ENCODE measurements around the gene CREB3L2.
"Not testable (repeated sequence)": the region's sequence is repeated elsewhere in the genome, so short reads cannot be mapped to it uniquely, and the experiment has no call there.

CREB3L2 gene

DNA sequence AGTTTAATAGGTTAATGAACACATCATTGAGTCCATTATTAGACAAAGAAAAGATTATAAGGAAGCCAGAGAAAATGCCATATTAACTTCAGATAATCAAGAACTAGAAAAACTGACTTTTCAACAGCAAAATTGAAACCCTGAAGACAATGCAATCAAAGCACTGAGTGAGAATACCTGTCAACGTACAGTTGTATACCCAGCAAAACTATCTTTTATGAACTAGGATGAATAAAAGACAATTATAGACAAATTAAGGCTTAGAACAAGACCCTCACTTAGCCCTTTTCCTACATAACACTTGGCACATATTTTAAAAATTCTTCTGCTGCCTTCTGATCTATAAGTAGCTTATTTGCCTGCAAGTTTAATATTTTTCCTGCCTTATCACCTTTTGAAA, 136.1 kb downstream of the CREB3L2 start:
- DNase-seq: no peak

DNA sequence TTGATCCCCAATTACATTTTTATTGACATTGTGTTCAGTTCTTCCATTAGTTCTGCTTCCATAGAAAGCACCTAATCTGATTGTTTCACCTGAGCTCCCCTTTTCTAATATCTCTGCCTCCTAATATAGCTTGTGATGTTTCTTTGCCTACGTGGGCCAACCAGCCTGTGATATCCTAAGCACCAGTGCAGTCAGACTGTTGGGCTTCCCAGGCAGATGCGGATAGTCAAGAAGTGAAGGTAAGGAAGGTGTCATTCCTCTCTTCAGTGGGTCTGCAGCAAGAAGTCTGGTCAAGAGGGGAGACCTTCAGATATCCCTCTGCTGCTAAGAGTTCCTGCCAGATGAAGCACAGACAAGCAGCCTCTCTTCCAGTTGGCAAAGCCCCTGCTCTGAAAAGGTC, 138.9 kb downstream of the CREB3L2 start:
- DNase-seq: no peak

DNA sequence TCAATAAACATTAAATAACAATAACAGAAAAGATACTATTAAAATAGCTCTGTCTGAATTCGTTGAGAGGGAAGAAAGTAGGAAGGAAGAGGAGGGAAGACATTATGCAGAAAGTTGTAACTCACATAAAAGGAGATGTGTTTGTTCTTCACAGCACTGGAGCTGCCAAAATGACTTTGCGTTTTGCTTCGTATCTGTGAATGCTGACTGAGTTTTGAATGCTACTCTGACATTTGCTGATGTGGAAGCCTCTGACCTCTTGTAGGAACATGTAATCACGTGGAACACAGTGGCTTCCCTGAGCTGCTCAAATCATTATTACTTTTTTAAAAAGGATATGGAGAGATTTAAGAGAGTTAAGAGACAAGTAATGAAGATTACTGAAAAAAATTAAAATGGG, 139.5 kb downstream of the CREB3L2 start:
- no peak for DNase-seq

DNA sequence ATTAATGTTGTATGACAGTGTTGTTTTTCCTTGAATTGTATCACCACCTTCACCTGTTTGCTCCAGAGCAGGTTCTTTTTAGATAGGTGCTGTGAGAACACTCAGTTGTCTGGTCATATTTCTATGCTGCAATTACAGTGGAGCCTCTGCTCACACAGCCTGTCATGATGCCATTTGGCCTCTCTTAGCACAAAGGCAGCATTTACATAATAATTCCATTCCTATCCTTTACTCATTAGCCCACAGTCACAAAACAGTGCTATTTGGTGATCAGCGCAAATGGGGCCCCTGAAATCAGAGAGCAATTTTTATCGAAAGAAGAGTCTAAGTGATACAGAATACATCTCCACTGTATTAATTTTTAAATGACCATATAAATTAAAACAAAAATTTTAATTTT, 141.3 kb downstream of the CREB3L2 start:
- DNase-seq: no peak

DNA sequence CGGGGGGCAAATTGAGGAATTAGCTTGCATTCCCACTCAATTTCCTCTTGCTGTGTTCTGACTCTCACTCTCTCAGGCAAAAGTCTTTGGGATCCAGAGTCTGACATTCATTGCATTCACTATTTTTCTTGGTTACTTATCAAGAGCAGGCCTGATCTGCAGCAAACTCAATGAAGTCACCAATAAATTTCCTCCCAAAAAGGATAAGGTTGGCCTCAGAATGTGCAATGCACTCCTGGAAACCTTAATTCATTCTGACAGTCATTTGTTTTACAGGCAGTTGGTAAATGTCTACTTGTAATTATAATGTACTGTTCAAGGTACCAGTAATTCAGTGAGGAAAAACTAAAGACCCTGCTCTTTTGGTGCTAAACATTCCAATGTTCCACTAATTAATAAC, 148.8 kb downstream of the CREB3L2 start:
- DNase-seq: no peak

DNA sequence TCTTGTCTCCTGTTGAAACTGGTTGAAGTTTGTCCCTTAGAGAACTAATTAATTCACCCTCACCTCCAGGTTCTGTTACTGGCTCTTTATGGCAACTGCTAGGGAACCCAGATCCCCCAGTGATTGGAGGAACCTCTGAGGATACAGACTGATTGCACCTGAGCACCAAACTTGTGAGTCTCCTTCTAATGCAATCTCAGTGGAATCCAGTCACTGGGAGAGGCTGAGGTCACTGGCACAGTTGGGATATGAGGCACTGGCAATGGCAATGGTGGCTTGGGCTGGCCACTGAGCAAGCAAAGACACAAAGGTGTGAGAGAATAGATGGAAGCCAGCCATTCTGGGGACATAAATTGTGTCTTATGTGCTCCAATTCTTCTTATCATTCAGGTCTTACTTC, 149.8 kb downstream of the CREB3L2 start:
- no peak for DNase-seq

DNA sequence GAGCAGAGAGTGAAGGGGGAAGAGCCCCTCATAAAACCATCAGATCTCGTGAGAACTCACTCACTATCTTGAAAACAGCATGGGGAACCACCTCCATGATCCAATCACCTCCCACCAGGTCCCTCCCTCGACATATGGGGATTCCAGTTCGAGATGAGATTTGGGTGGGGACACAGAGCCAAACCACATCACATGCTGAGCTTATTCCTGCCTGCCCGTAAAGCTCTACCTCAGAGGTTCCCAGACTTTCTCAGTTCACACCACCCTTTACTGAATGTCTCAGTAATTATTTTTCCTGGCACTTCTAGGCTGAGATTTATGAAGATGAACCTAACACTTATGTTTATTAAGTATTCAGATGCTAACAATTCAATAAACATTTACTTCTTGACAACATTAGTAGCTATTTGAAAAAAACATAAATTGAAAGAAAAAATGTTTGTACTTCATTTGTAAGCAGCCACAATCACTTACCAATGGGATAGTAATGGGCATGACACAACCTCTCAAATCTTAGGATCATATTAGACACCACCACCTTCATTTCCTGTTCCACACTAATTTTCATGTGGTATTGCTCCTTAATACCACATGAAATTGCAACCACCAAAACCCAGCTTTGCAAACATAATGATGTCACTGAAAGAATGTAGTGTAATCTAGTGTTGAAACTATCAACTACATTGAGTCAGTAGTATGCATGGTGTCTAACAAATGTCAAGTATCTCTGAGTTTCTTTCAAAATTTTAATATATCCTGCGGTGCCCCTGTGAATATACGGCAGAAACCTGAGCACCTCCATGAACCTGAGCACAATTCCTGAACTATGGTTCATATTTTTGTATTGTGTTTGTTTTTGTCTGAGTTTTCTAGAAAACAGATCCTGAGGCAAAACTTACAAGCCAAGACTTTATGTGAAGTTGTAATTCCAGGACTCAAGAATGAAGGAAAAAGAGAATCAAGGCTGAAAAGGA, 150.6 kb downstream of the CREB3L2 start:
- DNase-seq: no peak

DNA sequence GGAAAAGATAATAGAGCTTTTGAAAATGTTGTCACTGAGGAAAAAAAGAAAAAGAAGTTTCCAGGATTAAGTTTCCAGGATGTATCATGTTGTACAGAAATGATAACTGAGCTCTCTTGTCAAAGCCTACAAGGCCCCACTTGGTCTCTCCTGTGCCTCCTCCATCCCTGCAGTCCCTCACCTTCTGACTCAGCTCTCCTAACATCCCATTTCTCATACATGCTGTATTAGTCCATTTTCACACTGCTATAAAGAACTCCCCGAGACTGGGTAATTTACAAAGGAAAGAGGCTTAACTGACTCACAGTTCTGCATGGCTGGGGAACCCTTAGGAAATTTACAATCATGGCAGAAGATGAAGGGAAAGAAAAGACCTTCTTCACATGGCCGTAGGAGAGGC, 151.3 kb downstream of the CREB3L2 start:
- no peak for DNase-seq

DNA sequence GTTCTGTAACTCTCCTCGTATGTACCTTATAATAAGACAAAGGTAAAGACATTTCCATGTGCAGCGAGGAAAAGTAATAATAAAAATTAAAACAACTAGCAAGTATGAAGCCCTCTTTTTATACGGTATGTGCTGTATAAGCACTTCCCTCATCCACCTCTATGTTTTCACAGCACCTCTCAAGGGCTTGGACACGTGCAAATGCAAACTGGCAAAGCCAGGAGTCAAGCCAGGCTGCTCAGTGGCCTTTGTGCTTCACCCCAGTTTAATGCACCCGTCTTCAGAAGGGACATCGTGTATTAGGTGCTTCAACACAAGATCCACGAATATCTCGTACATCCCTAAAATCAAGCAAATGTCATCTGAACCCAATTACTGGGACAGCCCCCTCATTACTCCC, 153.8 kb downstream of the CREB3L2 start:
- no peak for DNase-seq

DNA sequence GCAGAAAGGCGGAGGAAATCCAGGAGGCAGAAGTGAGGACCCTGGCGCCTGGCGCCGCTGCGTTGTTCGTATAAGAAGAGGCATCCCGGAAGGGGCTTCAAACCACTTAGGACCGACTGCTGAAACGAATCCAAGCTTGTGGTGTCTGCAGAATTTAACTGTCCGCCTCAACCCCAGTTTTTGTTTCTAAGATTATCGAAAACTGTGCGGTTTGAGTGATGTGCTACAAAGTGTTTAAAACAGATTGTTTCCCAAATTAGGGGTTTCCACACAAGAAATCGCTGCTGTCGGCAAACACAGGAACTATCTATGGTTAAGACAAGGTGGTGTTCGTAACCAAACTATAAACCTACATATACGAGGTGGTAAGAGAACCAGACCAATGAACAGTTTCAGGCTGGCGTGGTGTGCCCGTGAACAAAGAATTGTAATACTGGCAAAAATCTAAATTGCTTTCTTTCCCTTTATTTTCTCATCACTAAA, 154.3 kb downstream of the CREB3L2 start:
- DNase-seq: peak in 1 of 2 donors; percentile 2

DNA sequence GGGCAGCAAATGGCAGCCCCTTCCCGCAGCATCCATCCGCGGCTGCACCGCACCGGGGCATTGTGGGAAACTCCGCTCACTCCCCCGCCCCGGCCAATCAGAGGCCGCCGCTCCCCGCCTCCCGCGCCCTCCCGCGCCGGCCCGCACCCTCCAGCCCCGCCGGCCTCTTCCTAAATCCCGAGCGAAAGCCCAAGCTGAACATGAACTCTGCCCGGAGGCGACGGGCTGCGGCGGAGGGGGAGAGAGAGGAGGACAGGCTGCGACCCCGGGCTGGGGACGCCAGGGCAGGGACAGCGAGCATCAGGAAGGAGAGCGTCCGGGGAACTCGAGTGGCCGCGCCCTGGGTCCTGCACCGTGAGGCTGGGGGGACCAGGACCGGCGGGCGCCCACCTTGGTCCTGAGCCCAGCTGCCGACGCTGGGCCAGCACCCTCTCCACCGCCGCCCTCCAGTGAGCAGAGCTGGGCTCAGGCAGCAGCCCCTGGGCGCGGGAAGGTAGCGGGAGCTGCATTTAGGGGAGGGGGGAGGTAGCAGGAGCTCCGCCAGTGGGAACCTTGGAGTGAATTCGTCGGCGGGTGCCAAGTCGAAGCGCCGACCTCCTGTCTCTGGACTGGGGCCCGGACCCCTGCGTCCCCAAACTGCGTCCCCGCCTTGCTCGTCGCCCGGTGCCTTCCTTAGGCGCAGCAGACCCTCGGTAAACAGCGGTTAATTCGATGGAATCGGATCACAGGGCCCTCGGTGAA, 154.9 kb downstream of the CREB3L2 start, which contains the start of gene DGKI:
DGKI (minus strand) TSS at position 148 of the 741 bp plus-strand sequence.
- peak in 1 of 2 donors; percentile 34 for DNase-seq

DNA sequence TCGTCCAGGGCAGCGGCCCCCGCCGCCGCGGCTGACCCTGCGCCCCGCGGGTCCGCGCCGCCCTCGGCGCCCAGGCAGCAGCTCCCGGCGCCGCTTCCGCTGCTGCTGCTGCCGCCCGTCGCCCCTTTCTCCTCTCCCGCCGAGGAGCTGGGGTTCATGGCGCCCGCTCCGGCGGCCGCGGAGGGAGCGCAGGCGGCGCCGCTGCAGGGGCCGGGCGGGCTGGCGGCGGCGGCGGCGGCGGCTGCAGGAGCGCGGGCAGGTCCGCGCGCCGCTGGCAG, 155.4 kb downstream of the CREB3L2 start:
- no peak for DNase-seq

DNA sequence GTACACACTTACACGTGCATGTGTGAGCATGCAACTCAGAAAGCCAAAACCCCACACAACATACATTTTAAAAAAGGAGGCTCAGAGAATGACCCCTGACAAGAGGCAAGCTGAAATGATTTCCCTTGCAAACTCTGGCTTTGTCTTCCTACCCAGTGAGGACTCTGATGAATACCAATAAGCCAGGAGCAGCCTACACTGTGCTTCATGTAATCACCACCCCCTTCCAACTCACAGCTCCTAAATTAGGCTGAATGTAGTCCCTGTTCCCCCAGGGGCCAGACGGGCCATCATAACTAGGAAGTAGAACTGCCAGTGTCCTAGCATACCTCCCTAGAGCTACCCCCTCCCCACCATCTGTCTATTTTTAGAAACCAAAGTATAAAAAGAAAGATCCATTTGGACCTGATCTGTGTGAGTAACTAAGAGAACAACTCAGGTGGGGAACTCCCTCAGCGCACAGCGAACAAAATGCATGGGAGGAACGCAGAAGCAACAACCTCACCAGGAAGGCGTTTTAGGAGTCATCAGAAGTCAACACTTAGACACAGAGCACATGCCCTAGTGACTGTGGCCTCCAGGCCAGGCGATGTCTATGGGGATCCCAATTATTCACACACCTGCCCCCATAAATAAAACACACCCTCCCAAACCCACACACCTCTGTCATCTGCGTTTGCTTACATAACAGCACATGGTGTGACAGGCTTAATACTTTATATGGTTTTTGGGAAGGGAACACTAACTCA, 157.0 kb downstream of the CREB3L2 start:
- DNase-seq: no peak

DNA sequence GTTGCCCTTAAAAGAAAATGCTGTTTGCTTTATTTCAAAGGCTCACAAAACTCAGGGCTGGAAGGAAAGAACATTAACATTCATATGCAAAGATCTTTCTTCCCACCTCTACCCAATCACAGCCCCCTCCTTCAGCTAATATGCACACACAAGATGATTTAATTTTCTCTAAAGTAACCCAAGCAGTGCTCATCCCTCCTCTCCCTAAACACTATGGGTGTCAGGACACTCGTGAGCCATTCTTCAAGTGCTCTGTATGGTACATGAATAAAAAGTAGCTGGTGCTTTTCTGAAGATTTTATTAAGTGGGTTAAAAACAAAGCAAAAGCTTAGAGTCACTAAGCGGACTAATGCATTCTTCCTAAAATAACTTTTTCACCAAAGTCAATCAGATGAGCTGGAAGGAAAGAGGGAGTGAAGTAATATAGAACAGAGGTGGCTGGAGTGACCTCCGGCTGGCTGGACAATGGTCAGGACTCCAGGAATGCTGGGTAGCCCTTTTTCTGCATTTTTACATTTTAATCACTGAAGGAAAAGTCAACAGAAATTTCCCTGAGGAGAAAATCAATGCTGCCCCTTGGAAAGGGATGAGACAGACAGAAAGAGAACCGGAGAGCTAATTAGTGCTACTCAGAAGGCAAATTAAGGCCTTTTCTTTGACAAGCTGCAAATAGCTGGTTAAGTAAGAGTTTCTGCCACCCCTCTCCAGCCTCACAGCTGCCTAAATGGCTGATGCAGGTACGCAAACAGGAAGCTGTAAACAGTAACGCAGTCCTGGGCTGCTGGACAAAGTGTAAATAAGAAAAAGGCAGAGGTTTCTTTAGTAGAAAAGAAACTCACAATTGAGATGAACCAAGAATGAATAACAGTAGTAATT, 161.7 kb downstream of the CREB3L2 start:
- DNase-seq: no peak

DNA sequence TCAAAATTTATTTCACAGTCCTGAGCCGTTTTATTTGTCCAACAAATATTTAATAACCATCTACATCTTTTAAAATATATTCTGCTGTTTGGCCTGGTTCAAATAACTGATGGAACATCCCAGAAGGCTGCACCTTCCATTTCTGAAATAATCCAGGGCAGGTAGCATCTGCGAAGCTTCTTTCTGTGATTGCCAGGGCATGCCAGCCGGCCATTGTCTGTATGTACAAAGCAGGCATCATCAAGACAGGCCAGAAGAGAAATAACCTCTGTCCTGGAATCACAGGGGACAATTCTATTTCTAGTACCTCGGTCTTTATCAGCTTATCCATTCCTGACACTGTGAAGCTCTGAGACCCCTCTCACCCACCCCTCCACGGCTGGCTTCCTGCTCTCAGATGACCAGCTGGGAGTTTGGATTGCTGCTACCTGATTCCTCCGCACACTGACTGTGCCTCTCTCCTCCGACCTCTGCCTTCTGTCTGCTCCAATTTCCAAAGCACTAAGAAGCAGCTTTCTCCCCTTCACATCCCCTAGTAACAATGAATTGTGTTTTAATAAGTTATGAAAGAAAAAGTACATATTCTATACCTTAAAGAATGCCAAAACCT, 163.1 kb downstream of the CREB3L2 start:
- no peak for DNase-seq

DNA sequence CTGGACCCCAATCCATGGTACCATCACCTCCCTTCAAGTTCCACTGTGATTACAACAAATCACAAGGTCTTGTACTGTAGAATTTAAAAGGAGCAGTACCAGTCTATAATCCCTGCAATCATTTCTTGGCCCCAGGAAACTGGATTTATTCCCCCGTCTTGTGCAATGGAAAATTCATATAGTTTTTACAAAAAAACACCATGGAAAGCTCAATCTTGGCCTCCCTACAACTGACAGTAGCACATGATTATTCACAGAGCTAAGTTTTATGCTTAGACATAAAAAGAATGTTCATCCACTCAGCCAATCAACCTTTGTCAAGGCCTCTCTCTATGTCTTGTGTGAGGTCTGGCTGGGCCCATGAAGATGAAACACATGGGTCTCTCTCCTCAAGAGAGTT, 165.3 kb downstream of the CREB3L2 start:
- DNase-seq: no peak

DNA sequence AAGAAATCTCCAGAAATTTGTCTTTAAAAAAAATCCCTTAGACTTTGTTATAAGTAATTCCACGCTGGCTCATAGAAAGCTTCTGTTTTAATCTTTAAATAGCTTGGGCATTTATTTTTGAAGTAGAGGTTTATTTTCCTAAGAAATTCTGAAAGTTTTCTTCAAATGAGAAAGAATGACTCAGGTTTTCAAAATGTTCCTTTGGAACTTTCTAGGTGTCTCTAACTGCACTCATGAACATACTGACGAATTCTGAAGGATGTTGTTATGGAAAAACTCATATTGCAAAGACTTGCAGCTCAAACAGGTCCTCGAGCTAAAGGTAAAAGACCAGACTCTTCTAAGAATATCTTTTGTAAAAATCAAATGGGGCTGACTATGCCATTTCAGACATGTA, 165.8 kb downstream of the CREB3L2 start:
- no peak for DNase-seq

DNA sequence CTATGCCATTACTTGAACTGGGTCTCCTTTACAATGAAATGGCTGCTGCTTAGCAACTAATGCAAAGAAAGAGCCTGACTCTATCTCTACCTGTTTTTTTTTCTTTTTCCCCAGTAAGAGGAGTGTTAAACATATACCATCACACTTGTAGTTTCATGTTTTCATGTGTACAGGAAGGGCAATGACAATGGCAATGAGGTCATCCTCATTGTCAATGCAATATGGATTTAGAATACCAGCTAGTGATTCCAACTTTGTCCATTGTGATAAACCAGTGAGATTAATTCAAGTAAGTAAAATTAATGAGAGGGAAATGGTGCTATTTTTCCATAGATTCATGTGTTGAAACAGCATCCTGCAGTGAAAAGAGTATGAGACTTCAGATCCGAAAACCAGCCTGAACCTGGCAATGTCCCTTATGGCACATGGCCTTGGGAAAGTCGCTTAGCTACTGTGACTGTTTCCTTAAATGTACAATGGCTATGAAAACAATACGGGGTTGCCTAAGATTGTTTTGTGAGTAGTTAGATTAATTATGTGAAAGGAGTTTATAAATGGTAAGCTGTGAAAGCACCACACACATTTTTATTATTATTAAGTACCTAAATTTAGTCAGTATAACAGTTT, 166.3 kb downstream of the CREB3L2 start:
- DNase-seq: no peak

DNA sequence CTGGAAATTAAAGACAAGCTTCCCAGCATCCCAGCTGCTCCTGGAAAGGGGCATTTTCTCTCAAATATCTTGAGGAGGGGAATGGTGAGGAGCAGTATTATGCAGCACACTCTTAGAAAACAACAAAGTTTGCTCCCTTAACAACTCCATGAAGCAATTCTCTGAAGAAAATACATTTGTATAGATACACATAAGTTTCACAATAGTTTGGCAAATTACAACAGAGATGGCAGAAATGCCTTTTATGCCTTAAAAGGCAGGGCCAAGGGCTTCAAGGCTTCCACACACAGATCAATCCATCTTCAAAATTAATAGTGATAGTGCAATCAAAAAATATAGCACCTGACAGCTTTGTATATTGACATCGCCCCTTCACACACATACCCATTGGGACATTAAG, 167.3 kb downstream of the CREB3L2 start:
- DNase-seq: no peak

DNA sequence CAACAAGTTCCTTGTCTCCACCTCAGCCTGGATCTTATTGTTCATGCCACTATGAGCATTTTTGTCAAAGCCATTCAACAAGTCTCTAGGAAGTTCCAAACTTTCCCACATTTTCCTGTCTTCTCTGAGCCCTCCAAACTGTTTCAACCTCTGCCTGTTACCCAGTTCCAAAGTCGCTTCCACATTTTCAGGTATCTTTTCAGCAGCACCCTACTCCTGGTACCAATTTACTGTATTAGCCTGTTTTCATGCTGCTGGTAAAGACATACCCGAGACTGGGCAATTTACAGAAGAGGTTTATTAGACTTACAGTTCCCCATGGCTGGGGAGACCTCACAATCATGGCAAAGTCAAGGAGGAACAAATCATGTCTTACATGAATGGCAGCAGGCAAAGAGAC, 168.9 kb downstream of the CREB3L2 start:
- not testable (repeated sequence) for DNase-seq

DNA sequence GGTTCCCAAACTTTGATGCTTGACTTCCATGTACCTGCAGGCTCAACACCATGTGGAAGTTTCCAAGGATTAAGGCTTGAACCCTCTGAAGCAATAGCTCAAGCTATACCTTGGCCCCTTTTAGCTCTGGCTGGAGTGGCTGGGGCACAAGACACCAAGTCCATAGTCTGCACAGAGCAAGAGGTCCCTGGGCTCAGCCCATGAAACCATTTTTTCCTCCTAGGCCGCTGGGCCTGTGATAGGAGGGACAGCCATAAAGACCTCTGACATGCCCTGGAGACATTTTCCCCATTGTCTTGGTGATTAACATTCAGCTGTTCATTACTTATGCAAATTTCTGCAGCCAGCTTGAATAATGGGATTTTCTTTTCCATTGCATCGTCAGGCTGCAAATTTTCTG, 169.5 kb downstream of the CREB3L2 start:
- no peak for DNase-seq

Data from stimulated activated CD4-positive, alpha-beta T cell treated with anti-CD3 and anti-CD28 coated beads, Interleukin-2, amount 100 ng/mL, for 24 hours (primary cell).